Loucy (cell line): ENCODE data around the gene OR2T27.
"Not testable (repeated sequence)": the region's sequence is repeated elsewhere in the genome, so short reads cannot be mapped to it uniquely, and the experiment has no call there.

Experiments
- H2AFZ ChIP-seq: fragments of 200-600 bp; sonication (generic); 2 replicates; pipeline ENCODE4 v1.6.0; 2016; ENCODE audit warnings: antibody characterized with exemption, mild to moderate bottlenecking, low read length, moderate library complexity
- H3F3A ChIP-seq: fragments of 200-600 bp; 2 replicates; pipeline ENCODE4 v1.6.0; 2016; ENCODE audit warnings: antibody characterized with exemption, low read depth, mild to moderate bottlenecking
- H3K27me3 ChIP-seq: fragments of 200-600 bp; sonication (generic); 2 replicates; pipeline ENCODE4 v1.6.1; 2014; ENCODE audit warnings: low read length, mild to moderate bottlenecking; ENCODE audit not compliant: insufficient read depth, poor library complexity, severe bottlenecking
- H3K36me3 ChIP-seq: fragments of 200-600 bp; sonication (generic); 2 replicates; pipeline ENCODE4 v1.6.1; 2016; ENCODE audit warnings: low read length; ENCODE audit not compliant: insufficient read depth
- H3K4me1 ChIP-seq: fragments of 200-600 bp; sonication (generic); 2 replicates; pipeline ENCODE4 v1.5.1; 2014; ENCODE audit warnings: low read length, mild to moderate bottlenecking; ENCODE audit not compliant: insufficient read depth, poor library complexity, severe bottlenecking
- H3K4me2 ChIP-seq: fragments of 200-600 bp; sonication (generic); 2 replicates; pipeline ENCODE4 v1.6.0; 2014; ENCODE audit warnings: antibody characterized with exemption, low read length, low read depth, mild to moderate bottlenecking; ENCODE audit not compliant: poor library complexity, severe bottlenecking
- H3K4me3 ChIP-seq: fragments of 200-600 bp; sonication (generic); 2 replicates; pipeline ENCODE4 v1.5.1; 2014; ENCODE audit warnings: low read length, mild to moderate bottlenecking, mixed read lengths; ENCODE audit not compliant: poor library complexity, severe bottlenecking
- H3K79me2 ChIP-seq: fragments of 200-600 bp; sonication (generic); 2 replicates; pipeline ENCODE4 v1.6.1; 2014; ENCODE audit warnings: low read length; ENCODE audit not compliant: insufficient read depth
- H3K9ac ChIP-seq: fragments of 200-600 bp; sonication (generic); 2 replicates; pipeline ENCODE4 v1.6.0; 2014; ENCODE audit warnings: mild to moderate bottlenecking, low read depth, low read length, moderate library complexity; ENCODE audit not compliant: poor library complexity, severe bottlenecking
- H3K9me2 ChIP-seq: fragments of 200-600 bp; sonication (generic); replicated peaks from 2 replicates; pipeline ENCODE4 v1.6.1; 2016; ENCODE audit warnings: low read depth, low read length, mixed read lengths
- H3K9me3 ChIP-seq: fragments of 200-600 bp; sonication (generic); 2 replicates; pipeline ENCODE4 v1.6.1; 2014; ENCODE audit warnings: mild to moderate bottlenecking, antibody characterized with exemption, low read length, low read depth; ENCODE audit not compliant: insufficient read depth
- H4K20me1 ChIP-seq: fragments of 200-600 bp; sonication (generic); 2 replicates; pipeline ENCODE4 v1.6.0; 2014; ENCODE audit warnings: antibody characterized with exemption, low read length, mild to moderate bottlenecking; ENCODE audit not compliant: insufficient read depth, poor library complexity, severe bottlenecking
- TF ChIP-seq, protein P1 (sequence below): fragments of 200-600 bp; sonication (generic); conservative IDR thresholded peaks from 2 replicates; pipeline ENCODE4 v1.5.1; 2014; ENCODE audit warnings: mild to moderate bottlenecking, antibody characterized with exemption, low read length

The OR2T27 gene

DNA sequence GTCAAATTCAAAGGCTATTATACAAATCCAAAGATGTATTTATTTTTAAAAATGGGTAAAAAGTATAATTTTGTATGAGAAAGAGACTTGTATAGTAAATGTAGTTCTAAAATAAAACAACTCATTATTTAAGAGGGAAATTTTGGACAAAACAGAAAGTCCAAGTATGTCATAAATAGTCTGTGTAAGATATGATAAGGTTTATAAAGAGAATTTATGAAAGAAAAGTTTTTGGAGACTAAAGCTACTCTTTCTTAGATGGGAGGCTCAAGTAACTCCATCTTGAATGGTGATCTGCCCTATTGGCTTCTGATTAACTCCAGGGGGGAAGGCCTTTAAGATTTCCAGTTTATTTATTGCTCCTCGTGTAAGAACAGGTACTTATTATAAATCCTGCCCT is 14.7 kb upstream of the OR2T27 start:
- H3K79me2 ChIP-seq, result no peaks in the 10 kb centered on the region
- no peak overlapping the region for H2AFZ ChIP-seq
- no peaks in the 10 kb centered on the region for H3K9me2 ChIP-seq
- H3K4me1 ChIP-seq, result no peaks in the 10 kb centered on the region
- no peak overlapping the region for H3K4me2 ChIP-seq
- no peaks in the 10 kb centered on the region for H3K36me3 ChIP-seq
- no peak overlapping the region for H3K4me3 ChIP-seq
- no peaks in the 10 kb centered on the region for H3K27me3 ChIP-seq
- H3K9ac ChIP-seq, result no peak overlapping the region
- H3K9me3 ChIP-seq, result peaks cover 10% of the 10 kb centered on the region; the same call in 1 of the 2 replicates
- no peaks in the 10 kb centered on the region for H4K20me1 ChIP-seq
- no peaks in the 10 kb centered on the region for H3F3A ChIP-seq
- TF ChIP-seq, protein P1, sequence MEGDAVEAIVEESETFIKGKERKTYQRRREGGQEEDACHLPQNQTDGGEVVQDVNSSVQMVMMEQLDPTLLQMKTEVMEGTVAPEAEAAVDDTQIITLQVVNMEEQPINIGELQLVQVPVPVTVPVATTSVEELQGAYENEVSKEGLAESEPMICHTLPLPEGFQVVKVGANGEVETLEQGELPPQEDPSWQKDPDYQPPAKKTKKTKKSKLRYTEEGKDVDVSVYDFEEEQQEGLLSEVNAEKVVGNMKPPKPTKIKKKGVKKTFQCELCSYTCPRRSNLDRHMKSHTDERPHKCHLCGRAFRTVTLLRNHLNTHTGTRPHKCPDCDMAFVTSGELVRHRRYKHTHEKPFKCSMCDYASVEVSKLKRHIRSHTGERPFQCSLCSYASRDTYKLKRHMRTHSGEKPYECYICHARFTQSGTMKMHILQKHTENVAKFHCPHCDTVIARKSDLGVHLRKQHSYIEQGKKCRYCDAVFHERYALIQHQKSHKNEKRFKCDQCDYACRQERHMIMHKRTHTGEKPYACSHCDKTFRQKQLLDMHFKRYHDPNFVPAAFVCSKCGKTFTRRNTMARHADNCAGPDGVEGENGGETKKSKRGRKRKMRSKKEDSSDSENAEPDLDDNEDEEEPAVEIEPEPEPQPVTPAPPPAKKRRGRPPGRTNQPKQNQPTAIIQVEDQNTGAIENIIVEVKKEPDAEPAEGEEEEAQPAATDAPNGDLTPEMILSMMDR, result no peak

DNA sequence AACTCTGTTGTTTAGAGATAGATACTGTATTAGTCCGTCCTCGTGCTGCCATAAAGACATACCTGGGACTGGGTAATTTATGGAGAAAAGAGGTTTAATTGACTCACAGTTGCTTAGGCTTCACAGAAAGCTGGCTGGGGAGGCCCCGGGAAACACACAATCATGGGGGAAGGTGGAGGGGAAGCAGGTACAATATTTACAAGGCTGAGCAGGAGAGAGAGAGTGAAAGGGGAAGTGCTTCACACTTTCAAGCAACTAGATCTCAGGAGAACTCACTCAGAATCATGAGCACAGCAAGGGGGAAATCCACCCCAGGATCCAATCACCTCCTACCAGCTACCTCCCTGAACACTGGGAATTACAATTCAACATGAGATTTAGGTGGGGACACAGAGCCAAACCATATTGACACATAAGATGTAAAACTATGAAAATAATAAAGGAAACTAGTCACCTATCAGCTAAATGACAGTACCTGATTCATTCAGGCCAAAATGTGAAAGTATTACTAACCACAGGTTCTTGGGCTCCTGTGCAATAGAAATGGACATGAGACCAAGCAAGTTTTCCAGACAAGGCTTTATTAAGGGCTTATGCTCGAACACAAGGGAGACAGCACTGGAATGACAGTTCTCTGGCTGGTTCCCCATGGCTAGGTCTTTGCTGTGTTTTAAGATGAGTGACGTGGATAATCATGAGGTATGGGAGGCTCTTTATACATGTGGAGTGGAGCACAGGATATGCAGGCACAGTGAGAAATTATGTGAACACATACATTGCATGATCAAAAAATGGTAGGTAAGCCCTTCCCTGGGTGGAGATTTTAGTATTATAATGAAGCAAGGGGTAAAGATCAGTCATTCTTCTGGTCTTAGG is 8.4 kb upstream of the OR2T27 start:
- not testable (repeated sequence) for H3K9me2 ChIP-seq, H3K9me3 ChIP-seq, H3K36me3 ChIP-seq, H3K79me2 ChIP-seq, H3K4me3 ChIP-seq, H3K27me3 ChIP-seq, H3K9ac ChIP-seq, H3K4me2 ChIP-seq, H3F3A ChIP-seq, H3K4me1 ChIP-seq, H4K20me1 ChIP-seq, H2AFZ ChIP-seq

DNA sequence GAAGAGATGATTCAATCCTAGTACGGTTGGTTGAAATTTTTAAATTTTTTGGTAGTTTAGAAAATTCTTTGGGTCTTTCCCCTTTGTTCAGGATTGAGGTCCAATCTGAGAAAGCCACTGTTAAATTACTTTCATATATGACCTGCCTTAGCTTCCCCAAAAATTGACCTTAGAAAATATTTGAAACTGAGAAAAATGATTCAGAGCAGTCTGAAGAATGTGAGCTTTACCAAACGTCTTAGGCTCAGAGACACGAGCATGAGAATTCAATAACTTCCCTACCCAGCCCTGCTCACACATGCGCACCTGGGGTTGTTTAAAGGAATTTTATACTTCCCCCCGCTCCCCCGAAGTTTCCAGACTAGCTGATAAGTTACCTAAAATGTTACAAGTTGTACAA is 1.5 kb upstream of the OR2T27 start:
- not testable (repeated sequence) for H2AFZ ChIP-seq, H3K9me3 ChIP-seq, H3K79me2 ChIP-seq, H3F3A ChIP-seq, H3K4me3 ChIP-seq, H3K4me2 ChIP-seq, H3K36me3 ChIP-seq, H4K20me1 ChIP-seq, H3K4me1 ChIP-seq, H3K9ac ChIP-seq, H3K27me3 ChIP-seq, H3K9me2 ChIP-seq

DNA sequence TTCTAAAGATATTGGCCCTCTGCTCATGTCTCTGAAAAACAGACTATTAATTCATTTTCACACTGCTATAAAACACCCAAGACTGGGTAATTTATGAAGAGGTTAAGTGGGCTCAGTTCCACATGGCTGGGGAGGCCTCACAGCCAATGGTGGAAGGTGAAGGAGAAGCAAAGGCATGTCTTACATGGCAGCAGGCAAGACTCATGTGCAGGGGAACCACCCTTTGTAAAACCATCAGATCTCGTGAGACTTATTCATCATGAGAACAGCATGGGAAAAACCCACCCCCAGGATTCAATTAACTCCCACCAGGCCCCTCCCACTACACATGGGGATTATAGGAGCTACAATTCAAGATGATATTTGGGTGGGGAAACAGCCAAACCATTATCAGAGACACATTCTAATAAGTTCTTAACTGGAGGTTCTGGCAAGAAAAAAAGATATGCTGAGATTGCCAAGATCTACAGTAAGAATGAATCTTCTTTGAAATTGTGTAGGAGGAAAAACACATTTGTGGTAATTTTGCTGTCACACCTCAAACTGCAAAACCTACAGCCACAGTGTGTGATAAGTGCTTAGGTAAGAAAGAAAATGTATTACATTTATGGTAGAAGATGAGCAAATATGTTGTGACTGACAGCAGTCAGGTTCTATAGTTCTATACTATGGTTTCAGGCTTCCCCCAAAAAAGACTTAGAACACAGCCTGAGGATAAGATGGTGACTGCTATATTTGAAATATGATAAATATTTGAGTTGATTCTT is 6.4 kb downstream of the OR2T27 start:
- not testable (repeated sequence) for H3K9me2 ChIP-seq, H3F3A ChIP-seq, H3K79me2 ChIP-seq, H3K9ac ChIP-seq, H3K36me3 ChIP-seq, H4K20me1 ChIP-seq, H3K27me3 ChIP-seq, H3K4me3 ChIP-seq, H3K4me2 ChIP-seq, H2AFZ ChIP-seq, H3K4me1 ChIP-seq, H3K9me3 ChIP-seq

DNA sequence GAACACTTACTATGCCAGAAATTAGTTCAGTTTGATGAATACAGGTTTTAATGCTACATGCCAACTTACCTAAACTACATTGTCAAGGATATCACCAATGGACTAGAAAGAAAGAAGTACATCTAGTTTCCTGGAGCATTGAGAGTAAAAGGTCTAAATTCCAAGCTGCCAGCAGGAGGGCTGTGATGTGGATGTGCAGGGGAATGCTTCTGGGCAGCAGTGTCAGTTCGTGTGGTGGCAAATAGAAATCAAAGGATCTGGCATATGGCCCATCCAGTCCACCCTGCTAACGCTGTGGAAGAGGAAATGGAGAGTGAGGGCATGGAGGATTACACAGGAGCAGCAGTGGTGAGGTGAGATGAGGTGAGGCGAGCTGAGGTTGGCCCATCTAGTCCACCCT is 10.2 kb downstream of the OR2T27 start, which contains the start of gene OR2T35:
OR2T35 (minus strand) TSS at position 101 of the 400 bp plus-strand sequence. CDS start 6,020 bp downstream, outside the sequence.
- H3K9ac ChIP-seq, H3K79me2 ChIP-seq, H3K9me2 ChIP-seq, H3K4me1 ChIP-seq, H3K4me3 ChIP-seq, H2AFZ ChIP-seq, H3K36me3 ChIP-seq, H4K20me1 ChIP-seq, H3K9me3 ChIP-seq, H3K27me3 ChIP-seq, H3F3A ChIP-seq, H3K4me2 ChIP-seq: not testable (repeated sequence)

DNA sequence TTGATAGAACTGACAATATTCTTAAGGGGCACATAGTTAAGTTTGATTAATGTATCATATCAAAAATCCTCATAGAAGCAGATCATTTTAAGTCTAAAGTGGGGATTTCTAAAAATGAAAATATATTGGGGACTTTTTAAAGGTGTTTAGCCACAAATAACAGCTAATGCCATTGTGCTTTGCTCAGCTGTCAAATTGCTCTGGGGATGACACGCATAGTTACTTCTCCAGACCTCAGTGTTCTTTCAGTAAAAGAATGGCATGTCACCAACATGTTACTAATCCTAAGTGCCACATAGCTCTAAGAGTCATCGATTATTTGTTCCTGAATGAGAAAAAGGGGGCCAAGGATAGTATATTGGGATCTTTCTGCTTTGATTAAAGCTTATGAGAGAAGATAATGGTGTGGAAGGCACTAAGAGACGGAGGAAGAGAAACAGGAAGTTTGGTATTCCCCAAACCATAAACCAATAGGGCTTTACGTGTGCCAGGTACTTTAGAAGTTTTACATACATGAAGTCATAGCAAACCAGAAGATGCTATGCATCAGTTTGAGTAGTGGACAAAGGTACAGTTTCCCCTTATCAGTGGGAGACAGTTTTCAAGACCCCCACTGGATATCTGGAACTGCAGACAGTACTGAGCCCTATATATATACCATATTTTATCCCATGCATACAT is 12.2 kb downstream of the OR2T27 start:
- H3K4me2 ChIP-seq, H3K79me2 ChIP-seq, H3K9me3 ChIP-seq, H3F3A ChIP-seq, H3K4me3 ChIP-seq, H3K9ac ChIP-seq, H4K20me1 ChIP-seq, H3K9me2 ChIP-seq, H3K4me1 ChIP-seq, H3K36me3 ChIP-seq, H3K27me3 ChIP-seq, H2AFZ ChIP-seq: not testable (repeated sequence)
